GM18861 (cell line): ENCODE measurements around the gene PIGC.
A peak's percentile ranks its signal among the peaks of the same experiment; 100 is the strongest.

Experiments
- ATAC-seq: cut with Tn5 transposase; IDR thresholded peaks from one replicate; pipeline ENCODE4 v1.9.1; 2021; ENCODE audit not compliant: unreplicated experiment

Gene PIGC

DNA sequence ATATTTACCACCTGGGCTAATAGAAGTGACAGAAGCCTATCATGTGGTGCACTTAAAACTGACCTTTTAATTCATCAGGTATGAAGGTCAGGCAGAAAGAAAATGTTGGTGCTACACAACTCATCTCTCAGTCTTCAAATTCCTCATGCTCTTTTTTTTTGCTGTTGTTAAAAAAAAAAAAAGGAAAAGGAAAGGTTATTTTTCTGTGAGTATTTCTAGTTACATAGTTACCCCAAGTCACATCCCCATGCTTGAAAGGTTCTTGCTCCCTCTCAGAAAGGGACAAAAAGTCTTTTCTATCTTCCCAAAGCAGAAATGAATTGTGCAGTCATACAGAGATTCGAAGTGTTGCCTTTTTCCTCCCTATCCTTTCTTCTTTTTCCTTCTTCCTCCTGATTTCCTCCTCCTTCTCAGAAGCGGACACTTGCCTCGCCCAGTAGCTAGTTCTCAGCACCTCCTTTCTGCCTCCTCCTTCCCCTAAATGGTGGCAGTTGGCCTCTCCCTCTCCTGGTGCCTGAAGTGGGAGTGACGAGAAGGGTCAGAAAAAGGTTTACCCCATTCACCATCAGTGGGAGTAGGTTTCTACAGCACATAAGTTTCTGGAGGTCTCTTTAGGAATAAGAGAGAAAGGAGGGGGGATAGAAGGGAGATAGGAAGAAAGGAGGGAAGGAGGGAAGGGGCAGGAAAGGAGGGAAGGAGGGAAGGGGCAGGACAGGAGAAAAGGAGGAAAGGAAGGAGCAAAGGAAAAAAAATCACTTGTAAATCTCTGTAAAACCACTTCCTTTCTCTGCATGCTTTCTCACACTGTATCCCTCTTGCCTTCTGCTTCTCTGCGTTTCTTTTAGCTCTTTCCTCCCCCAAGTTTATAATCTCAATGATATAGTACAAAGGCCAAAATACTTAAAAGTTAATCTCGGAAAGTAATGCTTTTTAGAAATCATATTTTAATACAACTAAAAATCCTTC lies 43.8 kb downstream of the PIGC start:
- ATAC-seq: no peak

GRCh38 chr1:172398970-172399755 lies 44.7 kb downstream of the PIGC start:
- ATAC-seq: peak; percentile 30

DNA sequence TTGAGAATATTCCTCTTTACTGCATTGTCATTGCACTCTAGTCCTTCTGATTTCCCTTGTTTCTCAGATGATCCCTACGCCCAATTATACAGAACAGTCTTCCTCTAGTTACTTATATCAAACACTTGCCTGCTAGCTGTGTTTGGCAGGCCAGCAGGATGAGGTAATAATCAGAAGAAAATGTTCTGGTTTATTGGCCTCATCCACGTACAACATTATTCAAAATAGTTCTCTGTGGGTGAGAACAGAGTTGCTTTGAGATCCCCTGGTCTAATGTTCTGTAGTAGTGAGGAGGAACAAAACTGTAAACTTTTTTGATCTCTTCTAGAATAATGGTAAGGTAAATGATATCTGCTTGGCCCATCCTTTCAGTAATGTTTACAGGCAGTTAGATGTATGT lies 45.7 kb downstream of the PIGC start:
- ATAC-seq: no peak

GRCh38 chr1:172397633-172398032 lies 46.2 kb downstream of the PIGC start:
- ATAC-seq: no peak

DNA sequence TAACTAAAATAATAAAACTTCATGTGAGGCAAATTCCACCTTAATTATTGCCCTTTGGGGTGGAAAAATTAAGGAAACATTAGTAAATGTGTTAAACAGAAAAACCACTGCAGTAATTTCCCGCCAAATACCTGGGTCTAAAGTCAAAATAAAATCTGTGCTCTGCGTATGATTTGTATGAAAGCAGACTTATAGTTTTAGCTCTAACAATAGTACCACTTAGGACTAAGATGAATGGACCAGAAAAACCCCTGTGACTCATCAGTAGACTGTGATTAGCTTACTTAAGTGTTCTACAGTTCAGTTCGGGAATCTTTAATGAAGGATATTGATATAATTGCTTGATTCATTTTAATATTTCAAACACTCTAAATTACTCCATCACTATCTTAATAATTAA lies 46.6 kb downstream of the PIGC start:
- peak; percentile 31 for ATAC-seq

DNA sequence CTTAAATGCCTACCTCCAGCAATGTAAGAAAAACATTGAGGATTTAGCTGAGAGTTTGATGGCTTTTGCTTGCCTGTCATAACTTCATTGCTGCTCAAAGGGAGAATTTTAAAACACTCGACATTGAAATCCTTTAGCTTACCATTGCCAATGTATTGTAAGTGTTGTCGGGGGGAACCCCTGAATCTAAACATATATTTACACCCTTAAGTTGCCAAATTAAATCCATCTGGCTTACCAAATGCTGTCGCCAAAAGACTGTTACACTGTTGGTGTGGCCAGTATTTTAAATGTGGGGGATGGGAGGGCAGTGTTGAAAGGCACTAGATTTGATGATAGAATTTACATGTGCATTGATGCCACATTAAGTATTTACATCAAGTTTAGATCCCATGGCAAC lies 48.3 kb downstream of the PIGC start:
- ATAC-seq: no peak

GRCh38 chr1:172394811-172395210 lies 49.1 kb downstream of the PIGC start:
- ATAC-seq: no peak

DNA sequence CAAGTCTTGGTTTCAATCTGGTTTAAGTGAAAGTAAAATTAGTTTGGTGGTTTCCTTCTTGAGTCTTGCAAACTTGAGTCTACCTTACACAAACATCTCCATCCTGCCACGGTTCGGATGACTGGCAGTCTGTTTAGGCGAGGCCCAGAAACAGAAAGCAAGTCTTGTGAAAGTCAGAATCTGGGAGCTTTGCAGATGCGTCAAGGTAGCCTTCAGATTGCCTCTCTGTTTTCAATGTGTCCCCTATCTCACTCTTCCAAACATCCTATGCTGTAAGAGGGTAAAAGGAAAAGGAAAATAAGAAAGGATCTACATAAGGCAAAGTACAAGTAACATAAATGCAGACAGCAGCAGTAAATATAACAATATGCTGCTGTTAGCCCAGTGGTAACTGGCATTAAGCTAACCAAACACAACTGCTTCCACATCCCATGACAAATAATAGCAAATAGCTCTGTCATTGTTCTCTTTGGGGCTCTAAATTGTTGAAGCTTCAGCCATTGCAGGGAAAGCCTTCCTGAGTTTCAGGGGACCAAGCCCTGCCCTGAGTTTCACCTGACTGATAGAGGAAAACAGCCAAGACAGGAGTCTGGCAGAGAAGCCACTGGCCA lies 49.6 kb downstream of the PIGC start:
- peak; percentile 65 for ATAC-seq

DNA sequence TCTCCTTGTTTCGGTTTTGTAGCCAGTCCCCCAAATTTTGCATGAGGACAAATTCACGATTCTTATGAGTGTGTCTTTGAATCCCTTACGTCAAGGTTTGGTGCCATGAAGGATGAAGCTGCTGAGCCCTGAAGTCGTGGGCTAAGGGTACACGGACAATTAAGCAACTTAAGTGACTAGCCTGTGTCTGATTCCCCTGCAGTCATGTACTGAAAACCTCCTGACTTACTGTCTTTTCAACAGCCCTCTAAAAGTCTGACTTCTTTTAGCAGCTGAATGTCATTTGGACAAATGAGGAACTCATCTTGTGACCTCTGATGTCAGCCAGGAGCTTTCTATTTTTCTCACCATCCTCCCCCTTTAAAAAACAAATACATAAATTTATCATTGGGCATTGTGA lies 50.5 kb downstream of the PIGC start:
- ATAC-seq: no peak

DNA sequence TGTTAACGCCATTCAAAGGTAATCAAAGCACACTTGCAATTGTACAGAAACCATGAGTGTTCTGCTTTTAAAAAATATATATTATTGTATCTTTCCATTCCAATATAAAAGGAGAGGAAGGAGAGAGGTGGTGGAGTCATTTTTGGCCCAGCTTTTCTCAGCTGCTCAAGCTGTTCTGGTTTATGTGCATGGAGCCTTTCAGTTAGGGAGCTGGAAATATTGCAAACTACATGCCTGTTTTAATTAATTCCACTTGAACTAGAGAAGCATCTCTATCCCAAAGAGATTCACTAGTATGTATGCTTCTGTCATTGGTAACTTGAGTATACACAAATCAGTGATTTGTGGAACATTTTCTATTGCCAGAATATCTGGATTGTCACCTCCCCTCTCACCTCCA lies 51.9 kb downstream of the PIGC start:
- ATAC-seq: no peak
